Left ventricle myocardium superior (tissue), 1 donor: ENCODE results near the gene LRRFIP1. TPM values are rescaled to one million over a fixed set of nuclear protein-coding genes. Genes with fewer than 3 reads are reported as not detected.
"Not testable (repeated sequence)": the region's sequence is repeated elsewhere in the genome, so short reads cannot be mapped to it uniquely, and the experiment has no call there.

ENCODE experiments used
- ATAC-seq: fragments of 200-7000 bp; cut with Tn5 transposase; one replicate; pipeline ENCODE4 v1.9.1; 2020; ENCODE audit warnings: mild to moderate bottlenecking, moderate library complexity
- DNase-seq: peaks from one replicate; pipeline ENCODE4 v3.0.0-alpha.2; 2020
- intact Hi-C: fragments of 100-400 bp; cut with micrococcal nuclease; formaldehyde crosslinking; loops from one replicate; pipeline ENCODE4 v1.11.0; 2022
- total RNA-seq: library from RNA; stranded (reverse); fragmentation: NEBNext Ultra II Directional; extraction: Animal tissue kit (Norgen Biotek cat#: 25700); gene quantifications from one replicate; pipeline ENCODE4 v1.2.1, GENCODE V29; 2021
- donor health status: DM: no; HTN: yes; CAD: no; lungs with severe emphysema.

LRRFIP1 gene
- total RNA-seq, 1 donor from 2014 or later, result 101 TPM

DNA sequence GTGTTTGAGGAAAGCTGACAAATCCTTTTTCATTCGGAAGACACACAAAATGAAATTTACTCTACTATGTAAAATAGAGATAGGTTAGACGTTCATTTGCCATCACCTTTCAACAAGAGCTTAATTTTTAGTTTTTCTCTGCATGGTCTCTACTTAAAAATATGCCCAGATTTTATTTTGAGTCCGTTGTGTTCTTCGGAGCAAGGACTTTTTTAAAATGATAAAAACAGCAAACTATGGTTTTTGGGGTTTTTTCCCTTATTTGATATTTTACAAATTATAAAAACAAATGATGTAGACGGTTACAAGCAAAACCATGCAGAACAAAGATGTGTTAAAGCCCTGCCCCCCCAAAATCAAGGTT is 117.8 kb downstream of the LRRFIP1 start:
- intact Hi-C loops, result loop anchor here (5.0 kb wide), 1 partner anchor 73 kb away; no protein-coding TSS in a partner anchor
- ATAC-seq (no peak), DNase-seq (no peak)

DNA sequence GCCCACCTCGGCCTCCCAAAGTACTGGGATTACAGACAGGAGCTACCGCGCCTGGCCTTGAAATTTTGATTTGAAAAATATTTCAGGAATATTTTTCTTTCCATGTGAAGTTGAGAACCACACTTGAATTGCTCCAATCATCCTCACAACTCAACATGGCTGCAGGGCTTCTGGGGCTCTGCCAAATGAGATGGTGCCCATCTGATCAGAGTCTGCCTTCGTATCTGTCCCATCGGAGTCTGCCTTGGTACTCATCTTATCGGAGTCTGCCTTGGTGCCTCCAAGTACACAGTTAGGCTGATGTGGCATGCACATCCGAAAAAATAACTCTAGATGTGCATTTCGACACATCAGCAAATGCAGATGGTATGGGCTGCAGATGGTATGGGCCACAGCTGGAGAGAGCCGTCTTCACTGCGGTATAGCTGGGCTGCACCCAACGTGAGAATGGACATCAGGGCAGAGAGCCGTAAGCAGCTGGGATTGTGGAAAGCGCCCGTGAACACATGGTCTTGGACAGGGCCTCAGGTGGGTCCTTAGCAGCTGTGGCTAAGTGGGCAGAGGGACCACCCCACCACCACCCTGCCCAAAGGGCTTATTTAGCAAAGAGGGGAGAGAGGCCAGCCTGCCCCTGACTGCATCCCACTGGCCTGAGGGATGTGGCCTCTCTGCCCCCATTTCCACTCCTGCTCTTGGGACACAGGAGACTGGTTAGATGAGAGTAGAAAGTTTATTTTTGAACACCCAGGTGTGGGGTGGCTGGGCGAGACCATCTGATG is 119.1 kb downstream of the LRRFIP1 start:
- DNase-seq (no peak), ATAC-seq (no peak)
- intact Hi-C loops, result loop anchor here (5.0 kb wide), 1 partner anchor 74 kb away; no protein-coding TSS in a partner anchor

DNA sequence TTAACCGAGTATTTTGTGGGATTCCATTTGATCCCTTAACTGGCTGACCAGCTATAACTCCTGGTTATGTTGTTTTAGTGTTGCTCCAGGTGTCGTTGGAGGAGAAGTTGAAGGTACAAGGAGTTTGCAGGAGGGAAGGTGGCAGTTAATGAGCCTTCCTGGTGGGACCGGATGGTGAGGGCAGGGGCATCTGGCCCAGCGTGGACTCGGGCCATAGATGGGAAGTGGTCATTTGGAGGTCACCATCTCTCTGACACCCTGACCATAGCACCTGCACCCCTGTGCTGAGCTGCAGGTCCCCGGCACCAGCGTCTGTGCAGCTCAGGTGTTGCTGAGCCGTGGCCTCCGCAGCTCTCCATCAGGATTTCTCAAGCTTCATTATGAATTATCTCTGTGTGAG is 119.8 kb downstream of the LRRFIP1 start:
- intact Hi-C loops, result loop anchor here (5.0 kb wide), 1 partner anchor 75 kb away; no protein-coding TSS in a partner anchor
- ATAC-seq, result no peak
- DNase-seq, result no peak

DNA sequence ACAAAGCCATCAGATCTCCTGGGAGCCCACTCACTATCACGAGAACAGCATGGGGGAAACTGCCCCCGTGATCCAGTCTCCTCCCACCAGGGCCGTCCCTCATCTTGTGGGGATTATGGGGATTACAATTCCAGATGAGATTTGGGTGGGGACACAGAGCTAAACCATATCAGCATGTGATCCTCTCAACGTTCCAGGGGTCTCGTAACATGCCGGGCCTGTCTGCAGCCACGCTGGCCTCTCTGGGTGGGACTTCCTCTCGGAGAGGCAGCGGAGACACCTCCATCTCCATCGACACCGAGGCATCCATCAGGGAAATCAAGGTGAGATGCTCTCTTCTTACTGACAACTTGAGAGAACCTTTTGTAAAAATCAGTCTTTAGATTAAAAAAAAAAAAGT is 121.6 kb downstream of the LRRFIP1 start:
- intact Hi-C loops, result loop anchor here (5.0 kb wide), 1 partner anchor 77 kb away; no protein-coding TSS in a partner anchor
- ATAC-seq, result no peak
- DNase-seq, result no peak

DNA sequence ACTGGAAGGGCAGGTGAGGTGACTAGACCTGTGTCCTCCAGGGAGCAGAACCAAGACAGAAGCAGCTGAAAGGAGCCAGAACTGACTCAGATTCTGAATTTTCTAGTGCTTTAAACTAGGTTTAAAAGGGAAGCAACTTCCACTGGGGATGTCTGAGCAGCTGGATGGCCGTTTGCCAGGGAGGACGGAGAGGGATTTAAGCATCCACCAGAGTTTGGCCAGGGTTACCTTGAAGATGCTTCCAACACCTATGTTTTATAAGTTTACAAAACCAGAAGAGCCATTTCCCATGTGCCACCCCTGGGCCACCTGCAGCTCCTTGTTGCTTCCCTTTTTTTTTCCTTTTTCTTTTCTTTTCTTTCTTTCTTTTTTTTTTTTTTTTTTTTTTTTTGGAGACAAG is 122.6 kb downstream of the LRRFIP1 start:
- DNase-seq, result no peak
- intact Hi-C loops, result loop anchor here (5.0 kb wide), 1 partner anchor 78 kb away; no protein-coding TSS in a partner anchor
- no peak for ATAC-seq

DNA sequence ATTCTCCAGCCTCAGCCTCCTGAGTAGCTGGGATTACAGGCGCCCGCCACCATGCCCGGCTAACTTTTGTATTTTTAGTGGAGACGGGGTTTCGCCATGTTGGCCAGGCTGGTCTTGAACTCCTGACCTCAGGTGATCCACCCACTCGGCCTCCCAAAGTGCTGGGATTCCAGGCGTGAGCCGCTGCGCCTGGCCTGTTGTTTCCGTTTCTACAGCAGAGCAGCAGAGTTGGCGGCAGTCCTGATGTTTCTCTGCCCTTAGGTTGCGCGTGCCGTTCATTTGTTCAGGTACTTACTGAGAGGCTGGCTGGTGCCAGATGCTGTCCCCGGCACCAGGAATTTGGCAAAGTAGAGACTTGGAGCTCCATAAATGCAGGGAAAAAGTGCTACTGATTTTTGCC is 123.1 kb downstream of the LRRFIP1 start:
- DNase-seq (peak; percentile 62), ATAC-seq (peak; percentile 67)
- intact Hi-C loops, result not testable (repeated sequence)

DNA sequence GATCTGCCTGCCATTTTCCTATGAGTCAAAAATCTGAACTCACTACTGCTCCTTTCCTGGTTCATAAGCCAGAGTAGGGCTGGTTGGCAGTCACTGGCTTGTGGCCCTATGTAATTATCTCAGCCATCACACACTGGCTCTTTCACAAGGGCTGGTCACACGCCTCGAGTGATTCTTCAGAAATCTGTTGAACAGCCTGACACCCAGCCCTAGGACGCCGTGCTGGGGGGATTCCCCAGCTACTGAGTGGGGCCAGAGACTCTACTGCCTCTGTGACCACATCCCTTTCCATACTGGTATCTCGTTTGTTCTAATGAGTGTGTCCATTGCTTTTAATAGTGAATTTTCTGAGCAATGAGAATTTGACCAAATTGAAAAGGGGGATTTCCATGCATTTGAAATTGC is 125.4 kb downstream of the LRRFIP1 start:
- DNase-seq (no peak), ATAC-seq (no peak)
- intact Hi-C loops, result no loop called here

DNA sequence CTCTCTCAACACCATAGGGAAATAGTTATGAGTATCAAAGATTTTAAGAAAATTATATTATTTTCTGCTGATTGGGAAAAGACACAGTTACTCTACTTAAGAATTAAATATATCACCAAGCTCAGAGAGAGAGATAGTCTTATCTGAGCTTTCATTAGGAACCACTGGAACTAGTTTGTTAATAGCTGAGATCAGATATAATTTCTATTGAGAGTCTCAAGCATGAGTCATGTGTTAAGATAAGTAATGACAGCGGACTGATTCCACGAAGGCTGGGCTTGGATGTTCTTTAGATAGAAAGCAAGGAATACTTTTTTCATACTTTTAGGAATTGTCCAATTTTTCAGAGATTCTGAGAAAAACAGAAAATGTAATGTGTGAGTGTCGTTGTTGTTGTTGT is 126.8 kb downstream of the LRRFIP1 start:
- intact Hi-C loops, result no loop called here
- no peak for DNase-seq
- ATAC-seq, result no peak

DNA sequence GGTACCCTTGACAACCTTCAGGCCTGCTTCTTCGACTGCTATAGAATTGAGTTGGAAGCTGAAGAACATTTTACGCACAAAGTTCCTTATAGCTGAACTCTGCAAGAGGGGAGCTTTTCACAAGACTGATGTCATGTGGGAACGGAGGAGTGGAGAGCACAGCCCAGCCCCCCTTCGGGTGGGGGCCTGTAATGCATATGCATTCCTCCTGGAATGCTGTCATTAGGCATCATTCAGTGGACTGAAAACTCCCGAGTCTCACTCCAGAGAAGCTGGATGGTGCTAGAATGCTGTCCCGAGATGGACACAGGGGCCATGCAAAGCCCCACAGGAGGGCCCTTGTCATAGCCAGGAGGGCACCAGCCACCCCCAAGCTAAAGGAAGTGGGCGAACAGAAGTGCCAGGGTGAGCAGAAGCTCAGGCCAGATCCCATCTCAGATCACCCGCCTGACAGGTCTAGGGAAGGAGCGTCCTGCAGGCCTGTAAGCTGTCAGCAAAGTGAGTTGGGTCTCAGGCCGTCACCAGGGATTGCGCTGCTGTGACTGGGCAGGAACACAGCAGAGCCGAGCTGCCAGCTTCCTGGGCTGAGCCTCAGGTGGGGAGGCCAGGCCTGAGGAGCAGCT is 127.3 kb downstream of the LRRFIP1 start:
- no peak for DNase-seq
- intact Hi-C loops, result no loop called here
- ATAC-seq, result no peak

DNA sequence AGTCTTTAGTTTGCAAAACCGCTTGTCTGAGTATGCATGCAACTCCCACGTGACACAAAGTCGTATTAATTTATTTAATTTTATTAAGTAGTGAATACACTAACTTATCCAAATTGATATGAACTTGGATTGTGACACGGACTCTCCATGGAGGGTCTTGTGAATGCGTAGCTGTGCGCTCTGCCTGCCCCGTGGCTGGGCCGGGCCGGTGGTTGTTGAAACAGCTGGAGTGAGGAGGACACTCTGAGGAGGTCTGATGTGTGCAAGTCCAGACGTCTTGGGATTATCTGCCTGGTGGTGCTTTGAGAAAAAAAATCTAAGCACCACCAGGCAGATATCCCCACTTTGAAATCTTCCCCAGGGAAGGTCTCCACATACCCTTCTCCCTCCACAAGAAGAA is 130.2 kb downstream of the LRRFIP1 start:
- DNase-seq (no peak), ATAC-seq (no peak)
- intact Hi-C loops, result no loop called here

DNA sequence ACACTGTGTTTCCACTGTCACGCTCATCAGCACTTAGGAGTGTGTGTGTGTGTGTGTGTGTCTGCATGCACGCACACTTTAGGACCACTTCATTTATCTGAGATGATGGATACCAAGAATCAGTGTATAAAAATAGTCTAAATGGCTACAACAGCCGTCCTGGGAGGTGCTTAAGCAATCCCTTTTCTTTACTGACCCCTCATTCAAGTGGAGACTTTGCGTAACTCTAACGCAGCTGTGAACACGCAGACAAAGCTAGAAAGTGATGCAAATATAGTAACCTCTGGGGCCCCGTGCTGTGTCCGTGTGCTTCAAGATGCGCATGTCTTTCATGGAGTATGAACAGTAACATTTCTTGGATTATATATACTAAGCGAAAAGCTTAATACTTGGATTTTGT is 130.8 kb downstream of the LRRFIP1 start:
- DNase-seq, result no peak
- intact Hi-C loops, result no loop called here
- peak; percentile 46 for ATAC-seq

DNA sequence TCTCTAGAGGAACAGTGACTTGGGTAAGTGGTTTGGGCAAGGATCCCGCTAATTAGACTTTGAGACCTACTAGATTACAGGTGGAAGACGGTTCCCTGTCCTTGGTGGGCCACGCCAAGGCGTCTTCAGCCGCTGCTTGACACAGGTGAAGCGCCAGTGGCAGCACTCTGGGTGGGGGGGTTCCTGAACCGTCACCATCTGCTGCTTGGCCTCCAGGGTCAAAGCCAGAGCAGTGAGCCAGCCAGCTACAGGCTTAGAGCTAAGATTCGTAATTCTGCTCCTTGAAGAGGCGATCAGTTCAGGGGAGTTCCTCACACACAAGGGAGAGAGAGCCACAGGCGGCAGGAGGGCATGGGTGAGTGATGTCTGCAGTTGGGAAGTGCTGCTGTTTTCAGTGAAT is 131.8 kb downstream of the LRRFIP1 start:
- DNase-seq (no peak), ATAC-seq (no peak)
- intact Hi-C loops, result no loop called here

DNA sequence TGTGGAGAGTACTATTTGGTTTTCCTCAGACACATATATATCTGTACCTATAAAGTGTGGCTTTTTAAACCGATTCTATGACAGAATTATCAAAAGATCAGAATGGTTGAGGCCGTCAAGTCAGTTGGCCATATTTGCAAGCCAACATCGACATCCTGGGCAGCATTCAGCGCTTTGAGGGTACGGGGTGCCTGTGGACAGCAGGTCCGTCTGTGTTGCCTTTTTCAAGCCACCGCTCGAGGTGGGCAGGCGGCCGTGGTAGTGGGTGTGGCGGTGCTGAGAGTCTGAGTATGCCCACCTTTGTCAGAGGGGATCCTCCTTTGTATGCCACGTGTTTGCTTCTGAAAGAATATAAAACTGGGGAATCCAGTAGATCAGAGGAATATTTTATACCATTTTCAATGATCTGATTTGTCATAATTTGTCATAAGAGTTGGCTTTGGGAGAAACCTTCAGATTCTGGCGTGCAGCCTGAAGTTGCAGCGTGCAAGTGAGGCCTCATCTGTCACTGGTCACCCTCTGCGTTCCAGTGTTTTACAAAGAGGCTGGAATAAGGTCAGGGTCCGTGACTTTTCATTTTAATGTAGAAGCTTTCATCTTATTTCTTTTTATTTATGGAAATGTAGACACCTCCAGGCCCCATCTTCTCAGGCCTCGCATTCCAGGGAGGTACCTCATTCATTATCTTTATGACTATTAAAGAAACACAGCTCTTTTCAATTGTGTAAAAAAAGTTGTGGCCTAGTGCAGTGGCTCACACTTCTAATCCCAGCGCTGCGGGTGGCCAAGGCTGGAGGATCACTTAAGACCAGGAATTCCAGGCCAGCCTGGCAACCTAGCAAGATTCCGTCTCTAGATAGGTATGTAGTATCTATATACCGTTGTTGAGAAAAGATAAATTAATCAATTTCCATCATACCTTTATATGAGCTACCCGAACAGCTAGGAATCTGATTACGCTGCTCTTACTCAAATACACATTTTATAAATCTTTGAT is 133.4 kb downstream of the LRRFIP1 start:
- intact Hi-C loops, result no loop called here
- ATAC-seq, result no peak

DNA sequence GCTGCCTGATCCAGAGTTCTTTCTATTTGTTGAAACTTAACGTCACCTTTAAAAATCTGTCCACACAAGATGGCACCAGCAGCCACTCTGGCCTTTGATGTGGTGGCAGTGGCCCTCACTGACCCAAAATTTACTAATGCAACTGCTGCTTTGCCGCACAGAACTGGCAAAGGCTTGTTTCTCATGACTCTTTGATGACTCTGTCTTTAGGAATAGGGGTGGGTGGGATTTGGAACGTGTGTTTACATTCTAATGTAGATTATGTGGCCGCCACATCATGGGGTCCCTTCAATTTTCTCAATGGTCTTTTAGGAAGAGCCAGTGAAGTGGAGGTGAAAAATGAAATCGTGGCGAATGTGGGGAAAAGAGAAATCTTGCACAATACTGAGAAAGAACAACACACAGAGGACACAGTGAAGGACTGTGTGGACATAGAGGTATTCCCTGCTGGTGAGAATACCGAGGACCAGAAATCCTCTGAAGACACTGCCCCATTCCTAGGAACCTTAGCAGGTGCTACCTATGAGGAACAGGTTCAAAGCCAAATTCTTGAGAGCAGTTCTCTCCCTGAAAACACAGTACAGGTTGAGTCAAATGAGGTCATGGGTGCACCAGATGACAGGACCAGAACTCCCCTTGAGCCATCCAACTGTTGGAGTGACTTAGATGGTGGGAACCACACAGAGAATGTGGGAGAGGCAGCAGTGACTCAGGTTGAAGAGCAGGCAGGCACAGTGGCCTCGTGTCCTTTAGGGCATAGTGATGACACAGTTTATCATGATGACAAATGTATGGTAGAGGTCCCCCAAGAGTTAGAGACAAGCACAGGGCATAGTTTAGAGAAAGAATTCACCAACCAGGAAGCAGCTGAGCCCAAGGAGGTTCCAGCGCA is 135.2 kb downstream of the LRRFIP1 start:
- intact Hi-C loops, DNase-seq, ATAC-seq: not testable (repeated sequence)

More for the DNA sequence above, 133.4 kb downstream of the LRRFIP1 start:
- no peak for DNase-seq

DNA sequence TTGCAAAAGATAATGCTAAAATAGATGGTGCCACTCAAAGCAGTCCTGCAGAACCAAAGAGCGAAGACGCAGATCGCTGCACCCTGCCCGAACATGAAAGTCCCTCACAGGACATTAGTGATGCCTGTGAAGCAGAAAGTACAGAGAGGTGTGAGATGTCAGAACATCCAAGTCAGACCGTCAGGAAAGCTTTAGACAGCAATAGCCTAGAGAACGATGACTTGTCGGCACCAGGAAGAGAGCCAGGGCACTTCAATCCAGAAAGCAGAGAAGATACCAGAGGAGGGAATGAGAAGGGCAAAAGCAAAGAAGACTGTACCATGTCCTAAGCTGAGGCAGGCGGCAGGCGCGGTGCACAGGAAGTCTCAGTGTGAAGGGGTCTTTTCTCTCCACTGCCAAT is 136.4 kb downstream of the LRRFIP1 start:
- no peak for DNase-seq
- peak; percentile 83 for ATAC-seq
- intact Hi-C loops, result no loop called here

DNA sequence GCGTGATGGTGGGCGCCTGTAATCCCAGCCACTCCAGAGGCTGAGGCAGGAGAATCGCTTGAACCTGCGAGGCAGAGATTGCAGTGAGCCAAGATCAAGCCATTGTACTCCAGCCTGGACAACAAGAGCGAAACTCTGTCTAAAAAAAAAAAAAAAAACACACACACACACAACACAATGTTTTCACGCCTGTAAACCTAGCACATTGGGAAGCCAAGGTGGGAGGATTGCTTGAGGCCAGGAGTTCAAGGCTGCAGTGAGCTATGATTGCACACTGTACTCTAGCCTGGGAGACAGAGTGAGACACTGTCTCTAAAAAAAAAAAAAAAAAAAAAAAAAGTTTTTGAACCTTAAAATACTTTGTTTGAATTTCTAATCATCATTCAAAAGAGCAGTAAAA is 137.7 kb downstream of the LRRFIP1 start:
- DNase-seq, ATAC-seq, intact Hi-C loops: not testable (repeated sequence)

DNA sequence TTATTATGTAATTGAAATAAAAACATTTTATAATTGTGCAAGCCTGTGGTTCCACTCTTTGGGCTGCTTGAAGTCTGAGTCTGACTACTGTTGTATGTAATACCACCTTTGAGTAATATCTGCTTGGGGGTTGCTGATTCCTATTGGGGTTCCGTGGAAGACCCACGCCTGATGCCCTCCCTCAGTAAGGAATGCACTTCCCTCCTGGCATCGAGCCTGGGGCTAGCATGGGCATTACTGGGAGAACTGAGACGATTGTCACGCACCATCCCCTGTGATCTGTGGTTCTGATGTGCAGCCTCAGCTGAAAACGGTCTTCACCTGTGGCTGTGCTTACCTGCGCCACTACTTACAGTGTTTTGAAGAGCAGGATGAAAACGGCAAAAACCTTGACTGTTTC is 138.5 kb downstream of the LRRFIP1 start:
- intact Hi-C loops, result no loop called here
- no peak for DNase-seq
- ATAC-seq, result peak; percentile 28

DNA sequence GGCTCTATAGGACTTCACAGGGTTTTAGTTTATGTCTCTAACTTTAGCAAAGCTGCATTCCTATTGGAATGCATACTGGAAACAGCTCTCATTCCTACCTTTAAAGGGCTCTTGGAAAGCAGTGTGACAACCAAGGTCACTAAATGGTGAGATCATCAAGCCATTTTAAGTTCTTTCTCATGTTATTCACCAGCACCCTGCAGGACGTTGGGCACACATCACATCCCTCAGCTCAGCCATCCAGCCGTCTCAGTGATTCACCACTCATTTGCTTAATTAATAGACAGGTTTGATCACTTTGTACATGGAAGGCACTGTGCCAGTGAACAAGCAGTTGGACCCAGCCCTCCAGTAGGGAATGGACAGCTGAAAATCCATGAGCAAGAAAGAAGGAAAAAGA is 139.0 kb downstream of the LRRFIP1 start:
- ATAC-seq, result peak; percentile 56
- intact Hi-C loops, result no loop called here
- DNase-seq, result no peak

DNA sequence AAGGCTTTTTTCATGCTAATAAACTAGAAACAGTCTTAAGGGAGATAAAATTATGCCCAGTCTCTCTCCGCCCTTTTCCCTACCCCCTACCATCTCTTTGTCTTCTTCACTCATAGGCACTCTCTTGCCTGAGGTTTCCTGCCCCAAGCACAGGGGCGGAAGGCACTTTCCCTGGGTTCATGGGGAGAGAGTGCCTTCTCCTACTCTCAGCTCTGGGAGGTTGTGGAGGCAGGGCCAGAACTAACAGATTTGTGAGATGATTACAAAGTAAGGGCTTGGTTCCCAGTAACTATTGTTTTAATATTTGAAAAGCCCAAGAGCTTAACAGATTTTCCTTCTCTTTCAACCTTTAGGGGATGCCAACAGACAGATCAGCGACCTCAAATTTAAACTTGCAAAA is 145.1 kb downstream of the LRRFIP1 start:
- intact Hi-C loops, result no loop called here
- no peak for DNase-seq
- ATAC-seq, result no peak
